IMR-90 (cell line): Measurements from ENCODE around the gene PPL. TPM values are rescaled to one million over a fixed set of nuclear protein-coding genes. Genes with fewer than 3 reads are reported as not detected.

Source experiments
- ATAC-seq: fragments of 200-7000 bp; cut with Tn5 transposase; 2 replicates; pipeline ENCODE4 v1.9.1; 2020; ENCODE audit warnings: low read depth, mild to moderate bottlenecking, moderate library complexity
- BruUV-seq: library from RNA; stranded (reverse); fragments of 400-500 nt; replicated peaks from 2 replicates; lab custom pipeline; 2021; lab: Mats Ljungman, UMichigan
- CTCF ChIA-PET: fragments of 300-600 bp; formaldehyde crosslinking; extraction: SDS; loops from one replicate; lab custom pipeline; 2021; ENCODE audit warnings: antibody characterized with exemption; lab: Yijun Ruan, JAX
- POLR2A ChIA-PET: fragments of 300-600 bp; sonication (Branson Sonifier 250); formaldehyde crosslinking; loops from one replicate; lab custom pipeline; 2022; ENCODE audit warnings: antibody characterized with exemption; ENCODE audit not compliant: unreplicated experiment; lab: Charles Lee
- DNase-seq: peaks from one replicate; pipeline ENCODE4 v3.0.0; 2013
- H2AFZ ChIP-seq: replicated peaks from 2 replicates; pipeline ENCODE3; 2013; ENCODE audit warnings: low read length, mild to moderate bottlenecking; ENCODE audit not compliant: poor library complexity
- H2AK5ac ChIP-seq: 2 replicates; pipeline ENCODE4 v1.6.1; 2013; ENCODE audit warnings: low read depth, low read length, inconsistent platforms
- H2AK9ac ChIP-seq: replicated peaks from 2 replicates; pipeline ENCODE3; 2013; ENCODE audit warnings: mild to moderate bottlenecking, low read depth, low read length, moderate library complexity; ENCODE audit not compliant: poor library complexity
- H2BK120ac ChIP-seq: 2 replicates; pipeline ENCODE4 v1.6.1; 2013; ENCODE audit warnings: low read depth, low read length, inconsistent platforms
- H2BK15ac ChIP-seq: 3 replicates; pipeline ENCODE4 v1.6.1; 2013; ENCODE audit warnings: low read depth, low read length, inconsistent platforms
- H2BK20ac ChIP-seq: 2 replicates; pipeline ENCODE4 v1.6.1; 2013; ENCODE audit warnings: low read depth, mild to moderate bottlenecking, inconsistent platforms, low read length, moderate library complexity
- H2BK5ac ChIP-seq: 2 replicates; pipeline ENCODE4 v1.6.1; 2013; ENCODE audit warnings: mild to moderate bottlenecking, low read depth, low read length, inconsistent platforms; ENCODE audit not compliant: poor library complexity, severe bottlenecking
- H3K14ac ChIP-seq: replicated peaks from 2 replicates; pipeline ENCODE4 v1.6.1; 2013; ENCODE audit warnings: low read depth, low read length, inconsistent platforms
- H3K18ac ChIP-seq: 2 replicates; pipeline ENCODE4 v1.6.1; 2013; ENCODE audit warnings: low read depth, low read length, control low read depth
- H3K23ac ChIP-seq: 2 replicates; pipeline ENCODE4 v1.6.1; 2013; ENCODE audit warnings: low read depth, low read length, inconsistent platforms
- H3K27ac ChIP-seq: 2 replicates; pipeline ENCODE4 v1.5.1; 2013; ENCODE audit warnings: mild to moderate bottlenecking, control low read depth, low read length; ENCODE audit not compliant: insufficient read depth
- H3K27me3 ChIP-seq: 2 replicates; pipeline ENCODE4 v1.6.1; 2013; ENCODE audit warnings: low read length; ENCODE audit not compliant: control insufficient read depth, insufficient read depth
- H3K36me3 ChIP-seq: 2 replicates; pipeline ENCODE4 v1.6.1; 2013; ENCODE audit warnings: low read length, mixed read lengths; ENCODE audit not compliant: control insufficient read depth, insufficient read depth
- H3K4ac ChIP-seq: 2 replicates; pipeline ENCODE4 v1.6.1; 2013; ENCODE audit warnings: low read depth, low read length, inconsistent platforms
- H3K4me1 ChIP-seq: 2 replicates; pipeline ENCODE4 v1.6.1; 2013; ENCODE audit warnings: low read length, mixed read lengths; ENCODE audit not compliant: control insufficient read depth, insufficient read depth
- H3K4me2 ChIP-seq: 2 replicates; pipeline ENCODE4 v1.6.1; 2013; ENCODE audit warnings: low read depth, mild to moderate bottlenecking, control low read depth, low read length, moderate library complexity
- H3K4me3 ChIP-seq: 2 replicates; pipeline ENCODE4 v1.5.1; 2013; ENCODE audit warnings: low read depth, mild to moderate bottlenecking, control low read depth, low read length, moderate library complexity; ENCODE audit not compliant: insufficient read depth
- H3K56ac ChIP-seq: 2 replicates; pipeline ENCODE4 v1.6.1; 2013; ENCODE audit warnings: low read length, inconsistent platforms; ENCODE audit not compliant: insufficient read depth; ENCODE audit errors: extremely low read depth
- H3K79me1 ChIP-seq, 2 experiments: 2 replicates each; pipeline ENCODE4 v1.6.1; 2013; ENCODE audit warnings: low read length in 2 of 2, inconsistent platforms in 1 of 2, low read depth in 1 of 2
- H3K9ac ChIP-seq: 2 replicates; pipeline ENCODE4 v1.6.1; 2013; ENCODE audit warnings: low read depth, low read length, control low read depth
- H3K9me1 ChIP-seq: 2 replicates; pipeline ENCODE4 v1.6.1; 2013; ENCODE audit warnings: low read length, inconsistent platforms; ENCODE audit not compliant: insufficient read depth
- H3K9me3 ChIP-seq: 2 replicates; pipeline ENCODE4 v1.6.1; 2013; ENCODE audit warnings: low read length; ENCODE audit not compliant: control insufficient read depth, insufficient read depth
- H4K20me1 ChIP-seq: 2 replicates; pipeline ENCODE4 v1.6.1; 2013; ENCODE audit warnings: low read length, inconsistent platforms; ENCODE audit not compliant: insufficient read depth
- H4K5ac ChIP-seq: 2 replicates; pipeline ENCODE4 v1.6.1; 2013; ENCODE audit warnings: mild to moderate bottlenecking, low read depth, low read length, control low read depth
- H4K8ac ChIP-seq, 2 experiments: 2 replicates each; pipeline ENCODE4 v1.6.1; 2013; ENCODE audit warnings: low read depth in 2 of 2, low read length in 2 of 2, control low read depth in 1 of 2, inconsistent platforms in 1 of 2
- H4K91ac ChIP-seq: 2 replicates; pipeline ENCODE4 v1.6.1; 2013; ENCODE audit warnings: low read depth, low read length, inconsistent platforms; ENCODE audit not compliant: insufficient read depth
- MXI1 ChIP-seq: IDR thresholded peaks from 2 replicates; pipeline ENCODE4 v1.6.1; 2012; ENCODE audit warnings: low read depth, mild to moderate bottlenecking, low read length, moderate library complexity, borderline replicate concordance
- POLR2A ChIP-seq: IDR thresholded peaks from 2 replicates; pipeline ENCODE4 v1.6.1; 2012; ENCODE audit warnings: mild to moderate bottlenecking, low read depth, low read length
- RFX5 ChIP-seq: IDR thresholded peaks from 2 replicates; pipeline ENCODE4 v1.8.0; 2012; ENCODE audit warnings: low read depth, mild to moderate bottlenecking, low read length, moderate library complexity
- SMC3 ChIP-seq: fragments of 150-350 bp; IDR thresholded peaks from 2 replicates; pipeline ENCODE4 v1.6.1; 2016; ENCODE audit warnings: low read depth, mild to moderate bottlenecking, antibody characterized with exemption, low read length, moderate library complexity
- WGBS, 2 experiments: methylation state at CpG; one replicate each; pipeline versions ENCODE4 v1.1.5 to v1.1.7; 2013; ENCODE audit warnings: missing lambda C conversion rate in 2 of 2; ENCODE audit not compliant: insufficient read length in 1 of 2; ENCODE audit errors: extremely low coverage in 2 of 2; 5-methylcytosine and 5-hydroxymethylcytosine counted together
- dilution Hi-C: fragments of 300-500 bp; cut with HindIII; formaldehyde crosslinking; loops from one replicate; pipeline ENCODE4 v1.14.3; 2018; ENCODE audit warnings: low sequenced_read_pairs; ENCODE audit not compliant: unreplicated experiment
- in situ Hi-C: fragments of 300-500 bp; cut with MboI; formaldehyde crosslinking; loops from 3 replicates; pipeline ENCODE4 v1.14.3; 2019; ENCODE audit warnings: low sequenced_read_pairs, inconsistent platforms, mixed read lengths
- intact Hi-C: fragments of 100-400 bp; cut with micrococcal nuclease; formaldehyde crosslinking; loops from 2 replicates; pipeline ENCODE4 v1.10.0; 2022
- polyA plus RNA-seq, 3 experiments: library from polyadenylated mRNA; depleted of rRNA; stranded (reverse); fragments of >200 nt; gene quantifications; 2 replicates each; pipeline ENCODE4 v1.2.3, GENCODE V29; 2012; ENCODE audit warnings: low replicate concordance in 1 of 3
- total RNA-seq: library from RNA; depleted of rRNA; stranded (reverse); fragments of >200 nt; gene quantifications from 2 replicates; pipeline ENCODE4 v1.2.3, GENCODE V29; 2012

Gene PPL
- total and polyA plus RNA-seq, 2 of the 4 experiments (the other 2 are of a cell fraction), result 0.34 to 0.36 TPM

GRCh38 chr16:4846503-4846900 is 90.4 kb downstream of the PPL start:
- ChIA-PET CTCF (no interaction called here), POLR2A (no interaction called here)
- Histone ChIP-seq H3K36me3 (peaks cover 21% of the 10 kb centered on the region), H2AK9ac (peak overlapping the region; percentile 93), H3K9me1 (no peaks in the 10 kb centered on the region; the same call in 1 of the 2 replicates), H2AK5ac (0 out of 2 replicates have a peak overlapping the region, but pooled peaks have one; percentile 4), H4K5ac (no peak overlapping the region), H2AFZ (peak overlapping the region; percentile 95), H3K18ac (no peak overlapping the region), H3K4me2 (peak overlapping the region; percentile 90), H3K9ac (peak overlapping the region; percentile 88), H2BK120ac (no peak overlapping the region), H3K14ac (0 out of 2 replicates have a peak overlapping the region, but pooled peaks have one; percentile 53), H2BK15ac (no peak overlapping the region), H2BK20ac (no peak overlapping the region), H3K23ac (peak overlapping the region; percentile 39; the same call in 1 of the 2 replicates), H4K20me1 (peaks cover 44% of the 10 kb centered on the region), H3K4ac (no peak overlapping the region; the same call in 1 of the 2 replicates), H3K56ac (0 out of 2 replicates have a peak overlapping the region, but pooled peaks have one; percentile 54), H2BK5ac (no peak overlapping the region), H3K79me1 (peaks cover 17 to 38% of the 10 kb centered on the region in 2 experiments), H3K27me3 (no peaks in the 10 kb centered on the region), H4K8ac (no peak overlapping the region), H3K9me3 (no peaks in the 10 kb centered on the region), H3K4me1 (peaks cover 8% of the 10 kb centered on the region), H3K4me3 (peak overlapping the region; percentile 88), H4K91ac (no peak overlapping the region), H3K27ac (peak overlapping the region; percentile 90)
- dilution Hi-C loops, result no loop called here
- peak; percentile 55 for DNase-seq
- peak; percentile 75; the same call in 1 of the 2 replicates for TF ChIP-seq POLR2A
- TF ChIP-seq RFX5, result no peak
- TF ChIP-seq MXI1, result peak; percentile 55; the same call in 1 of the 2 replicates
- TF ChIP-seq SMC3, result no peak
- in situ Hi-C loops, result no loop called here
- BruUV-seq, result no TSS peak
- peak; percentile 36 for ATAC-seq
- intact Hi-C loops, result loop anchor here (5.0 kb wide), 1 partner anchor 186 kb away; the partner anchor contains the start of gene NAGPA
- WGBS, 2 experiments, result 0% methylated on average over 20 of the region's 27 CpGs; no CpG with 5 or more reads in 1 of the 2 experiments
